HepG2 (cell line): ENCODE results near the gene TSPAN12. TPM values are rescaled to one million over a fixed set of nuclear protein-coding genes. Genes with fewer than 3 reads are reported as not detected.

Experiments used
- ARID3A ChIP-seq: IDR thresholded peaks from 2 replicates; pipeline ENCODE4 v1.6.1; 2012; ENCODE audit warnings: low read depth, low read length, improper control_type of control experiment
- GLMP ChIP-seq: sonication (generic); formaldehyde crosslinking; IDR thresholded peaks from 2 replicates; pipeline ENCODE4 v1.9.0; 2021; ENCODE audit warnings: missing genetic modification reagents, mild to moderate bottlenecking, borderline replicate concordance
- MIXL1 ChIP-seq: IDR thresholded peaks from 2 replicates; pipeline ENCODE4 v1.6.1; 2016
- MLLT10 ChIP-seq: sonication (generic); formaldehyde crosslinking; IDR thresholded peaks from 2 replicates; pipeline ENCODE4 v1.4.0; 2020; ENCODE audit warnings: missing genetic modification reagents
- NFKB2 ChIP-seq: sonication (generic); formaldehyde crosslinking; IDR thresholded peaks from 2 replicates; pipeline ENCODE4 v1.4.0; 2020; ENCODE audit warnings: missing genetic modification reagents, borderline replicate concordance
- PLSCR1 ChIP-seq: sonication (generic); formaldehyde crosslinking; IDR thresholded peaks from 2 replicates; pipeline ENCODE4 v1.5.0; 2020; ENCODE audit warnings: missing genetic modification reagents, mild to moderate bottlenecking, borderline replicate concordance
- POGK ChIP-seq: sonication (generic); formaldehyde crosslinking; conservative IDR thresholded peaks from 2 replicates; pipeline ENCODE4 v1.8.0; 2022; ENCODE audit warnings: mild to moderate bottlenecking, moderate library complexity, missing genetic modification reagents
- RBFOX2 ChIP-seq: fragments of 200-400 bp; formaldehyde crosslinking; IDR thresholded peaks from 2 replicates; pipeline ENCODE4 v1.6.1; 2017; ENCODE audit warnings: low read depth, mild to moderate bottlenecking, low read length
- SIN3A ChIP-seq: IDR thresholded peaks from 2 replicates; pipeline ENCODE4 v1.6.1; 2011; ENCODE audit warnings: low read depth, mild to moderate bottlenecking, control low read depth, low read length, borderline replicate concordance
- SMC3 ChIP-seq: IDR thresholded peaks from 2 replicates; pipeline ENCODE4 v1.6.1; 2011; ENCODE audit warnings: low read length, improper control_type of control experiment
- ZNF280B ChIP-seq: sonication (generic); formaldehyde crosslinking; IDR thresholded peaks from 2 replicates; pipeline ENCODE4 v1.5.0; 2020; ENCODE audit warnings: missing genetic modification reagents, mild to moderate bottlenecking, borderline replicate concordance
- ZNF414 ChIP-seq: sonication (generic); formaldehyde crosslinking; IDR thresholded peaks from 2 replicates; pipeline ENCODE4 v1.5.0; 2020; ENCODE audit warnings: missing genetic modification reagents
- ZNF431 ChIP-seq: sonication (generic); formaldehyde crosslinking; IDR thresholded peaks from 2 replicates; pipeline ENCODE4 v1.9.0; 2022; ENCODE audit warnings: missing genetic modification reagents, low read depth, mild to moderate bottlenecking, borderline replicate concordance
- ZNF607 ChIP-seq: sonication (generic); formaldehyde crosslinking; IDR thresholded peaks from 2 replicates; pipeline ENCODE4 v1.5.1; 2020; ENCODE audit warnings: missing genetic modification reagents, mild to moderate bottlenecking, borderline replicate concordance
- ZNF772 ChIP-seq: sonication (generic); formaldehyde crosslinking; IDR thresholded peaks from 2 replicates; pipeline ENCODE4 v1.5.0; 2020; ENCODE audit warnings: mild to moderate bottlenecking, missing genetic modification reagents
- ZNF773 ChIP-seq: sonication (generic); formaldehyde crosslinking; IDR thresholded peaks from 2 replicates; pipeline ENCODE4 v1.4.0; 2020; ENCODE audit warnings: missing genetic modification reagents, borderline replicate concordance
- ZNF784 ChIP-seq: sonication (generic); formaldehyde crosslinking; IDR thresholded peaks from 2 replicates; pipeline ENCODE4 v1.5.1; 2020; ENCODE audit warnings: missing genetic modification reagents, mild to moderate bottlenecking, borderline replicate concordance
- polyA plus RNA-seq, 8 experiments: library from polyadenylated mRNA; depleted of rRNA in 3 of 8; stranded (reverse) in 7 of 8; unstranded in 1 of 8; fragments of >200 nt; fragmentation: Illumina TruSeq in 4 of 8; extraction: Trizol in 4 of 8; gene quantifications; 2 replicates each; pipeline versions ENCODE4 v1.2.1 to v1.2.3, GENCODE V29; 2011 to 2016; ENCODE audit warnings: low read depth in 4 of 8, missing spikeins in 1 of 8, mixed read lengths in 1 of 8; ENCODE audit not compliant: insufficient read depth in 1 of 8
- total RNA-seq, 5 experiments: library from RNA; depleted of rRNA; stranded (reverse); fragments of >200 nt; fragmentation: Illumina TruSeq; extraction: Trizol; gene quantifications; 2 replicates each; pipeline ENCODE4 v1.2.3, GENCODE V29; 2016; ENCODE audit warnings: low read depth in 1 of 5
- TF ChIP-seq, protein P1 (sequence below): sonication (generic); formaldehyde crosslinking; IDR thresholded peaks from 2 replicates; pipeline ENCODE4 v1.8.0; 2022; ENCODE audit warnings: mild to moderate bottlenecking, missing genetic modification reagents

Gene TSPAN12
- total and polyA plus RNA-seq, 2 of the 13 experiments (the other 11 are each of a cell fraction or from before 2014, with no cell fraction given), result 0.48 to 0.95 TPM

- TF ChIP-seq ZNF784 (CRISPR knock-in tag) (no peak), ZNF414 (CRISPR knock-in tag) (no peak), RBFOX2 (no peak), MLLT10 (CRISPR knock-in tag) (no peak), ARID3A (0 out of 2 replicates have a peak, but pooled peaks have one; percentile 21), GLMP (no peak), ZNF772 (CRISPR knock-in tag) (no peak), ZNF607 (CRISPR knock-in tag) (no peak), PLSCR1 (CRISPR knock-in tag) (no peak), ZNF773 (CRISPR knock-in tag) (no peak), ZNF431 (CRISPR knock-in tag) (no peak), SIN3A (no peak), POGK (CRISPR knock-in tag) (no peak), SMC3 (peak; percentile 70), ZNF280B (CRISPR knock-in tag) (no peak), NFKB2 (CRISPR knock-in tag) (no peak), MIXL1 (CRISPR knock-in tag) (peak; percentile 55; the same call in 1 of the 2 replicates)
- TF ChIP-seq, protein P1, sequence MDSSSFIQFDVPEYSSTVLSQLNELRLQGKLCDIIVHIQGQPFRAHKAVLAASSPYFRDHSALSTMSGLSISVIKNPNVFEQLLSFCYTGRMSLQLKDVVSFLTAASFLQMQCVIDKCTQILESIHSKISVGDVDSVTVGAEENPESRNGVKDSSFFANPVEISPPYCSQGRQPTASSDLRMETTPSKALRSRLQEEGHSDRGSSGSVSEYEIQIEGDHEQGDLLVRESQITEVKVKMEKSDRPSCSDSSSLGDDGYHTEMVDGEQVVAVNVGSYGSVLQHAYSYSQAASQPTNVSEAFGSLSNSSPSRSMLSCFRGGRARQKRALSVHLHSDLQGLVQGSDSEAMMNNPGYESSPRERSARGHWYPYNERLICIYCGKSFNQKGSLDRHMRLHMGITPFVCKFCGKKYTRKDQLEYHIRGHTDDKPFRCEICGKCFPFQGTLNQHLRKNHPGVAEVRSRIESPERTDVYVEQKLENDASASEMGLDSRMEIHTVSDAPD (CRISPR knock-in tag), result no peak
Observed at GRCh38 chr7:120805636-120806388, 52.1 kb downstream of the TSPAN12 start (continued).
